Ishikawa (cell line): ENCODE data around the gene FBXL3.
A peak's percentile ranks its signal among the peaks of the same experiment; 100 is the strongest.

Experiments used
- CEBPB ChIP-seq: IDR thresholded peaks from 2 replicates; pipeline ENCODE4 v1.6.1; 2012
- CREB1 ChIP-seq: IDR thresholded peaks from 2 replicates; pipeline ENCODE4 v1.6.1; 2012; ENCODE audit warnings: low read depth
- EGR1 ChIP-seq: IDR thresholded peaks from 2 replicates; pipeline ENCODE4 v1.6.1; 2012
- EP300 ChIP-seq: IDR thresholded peaks from 2 replicates; pipeline ENCODE4 v1.6.1; 2012; ENCODE audit warnings: borderline replicate concordance
- FOXM1 ChIP-seq: IDR thresholded peaks from 2 replicates; pipeline ENCODE4 v1.6.1; 2012; ENCODE audit warnings: low read depth, borderline replicate concordance
- NFIC ChIP-seq: IDR thresholded peaks from 2 replicates; pipeline ENCODE4 v1.6.1; 2012
- RAD21 ChIP-seq: IDR thresholded peaks from 2 replicates; pipeline ENCODE4 v1.6.1; 2012; ENCODE audit warnings: low read depth
- REST ChIP-seq: IDR thresholded peaks from 2 replicates; pipeline ENCODE4 v1.6.1; 2012; ENCODE audit warnings: low read depth, mild to moderate bottlenecking
- TAF1 ChIP-seq: IDR thresholded peaks from 2 replicates; pipeline ENCODE4 v1.6.1; 2012; ENCODE audit warnings: low read depth, mild to moderate bottlenecking
- TCF12 ChIP-seq: IDR thresholded peaks from 2 replicates; pipeline ENCODE4 v1.6.1; 2012; ENCODE audit warnings: low read depth
- TEAD4 ChIP-seq: IDR thresholded peaks from 2 replicates; pipeline ENCODE4 v1.6.1; 2012
- USF1 ChIP-seq: IDR thresholded peaks from 2 replicates; pipeline ENCODE4 v1.6.1; 2012
- YY1 ChIP-seq: IDR thresholded peaks from 2 replicates; pipeline ENCODE4 v1.6.1; 2012; ENCODE audit warnings: low read depth
- ZBTB7A ChIP-seq: IDR thresholded peaks from 2 replicates; pipeline ENCODE4 v1.6.1; 2012; ENCODE audit warnings: low read depth
- TF ChIP-seq, protein P1 (sequence below): IDR thresholded peaks from 2 replicates; pipeline ENCODE4 v1.6.1; 2012

Gene FBXL3, protein sequence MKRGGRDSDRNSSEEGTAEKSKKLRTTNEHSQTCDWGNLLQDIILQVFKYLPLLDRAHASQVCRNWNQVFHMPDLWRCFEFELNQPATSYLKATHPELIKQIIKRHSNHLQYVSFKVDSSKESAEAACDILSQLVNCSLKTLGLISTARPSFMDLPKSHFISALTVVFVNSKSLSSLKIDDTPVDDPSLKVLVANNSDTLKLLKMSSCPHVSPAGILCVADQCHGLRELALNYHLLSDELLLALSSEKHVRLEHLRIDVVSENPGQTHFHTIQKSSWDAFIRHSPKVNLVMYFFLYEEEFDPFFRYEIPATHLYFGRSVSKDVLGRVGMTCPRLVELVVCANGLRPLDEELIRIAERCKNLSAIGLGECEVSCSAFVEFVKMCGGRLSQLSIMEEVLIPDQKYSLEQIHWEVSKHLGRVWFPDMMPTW

GRCh38 chr13:77026861-77027621, at the start of gene FBXL3:
TSS of gene FBXL3 (minus strand) at chr13:77027159. CDS start at chr13:77021860, 5,299 bp downstream.
- TF ChIP-seq NFIC (no peak), YY1 (peak; percentile 90), TAF1 (peak; percentile 47; the same call in 1 of the 2 replicates), TCF12 (no peak), RAD21 (no peak), CEBPB (no peak), EP300 (no peak; the same call in 1 of the 2 replicates), EGR1 (no peak)

GRCh38 chr13:77067519-77067918, 40.6 kb upstream of the FBXL3 start:
- no peak for TF ChIP-seq FOXM1
- no peak for TF ChIP-seq TAF1
- TF ChIP-seq TEAD4, result no peak
- TF ChIP-seq CEBPB, result no peak
- TF ChIP-seq USF1, result no peak
- no peak for TF ChIP-seq REST
- no peak for TF ChIP-seq YY1
- TF ChIP-seq, protein P1, sequence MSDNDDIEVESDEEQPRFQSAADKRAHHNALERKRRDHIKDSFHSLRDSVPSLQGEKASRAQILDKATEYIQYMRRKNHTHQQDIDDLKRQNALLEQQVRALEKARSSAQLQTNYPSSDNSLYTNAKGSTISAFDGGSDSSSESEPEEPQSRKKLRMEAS, result no peak
- TF ChIP-seq NFIC, result no peak
- no peak for TF ChIP-seq EP300
- no peak for TF ChIP-seq CREB1
- TF ChIP-seq TCF12, result no peak

DNA sequence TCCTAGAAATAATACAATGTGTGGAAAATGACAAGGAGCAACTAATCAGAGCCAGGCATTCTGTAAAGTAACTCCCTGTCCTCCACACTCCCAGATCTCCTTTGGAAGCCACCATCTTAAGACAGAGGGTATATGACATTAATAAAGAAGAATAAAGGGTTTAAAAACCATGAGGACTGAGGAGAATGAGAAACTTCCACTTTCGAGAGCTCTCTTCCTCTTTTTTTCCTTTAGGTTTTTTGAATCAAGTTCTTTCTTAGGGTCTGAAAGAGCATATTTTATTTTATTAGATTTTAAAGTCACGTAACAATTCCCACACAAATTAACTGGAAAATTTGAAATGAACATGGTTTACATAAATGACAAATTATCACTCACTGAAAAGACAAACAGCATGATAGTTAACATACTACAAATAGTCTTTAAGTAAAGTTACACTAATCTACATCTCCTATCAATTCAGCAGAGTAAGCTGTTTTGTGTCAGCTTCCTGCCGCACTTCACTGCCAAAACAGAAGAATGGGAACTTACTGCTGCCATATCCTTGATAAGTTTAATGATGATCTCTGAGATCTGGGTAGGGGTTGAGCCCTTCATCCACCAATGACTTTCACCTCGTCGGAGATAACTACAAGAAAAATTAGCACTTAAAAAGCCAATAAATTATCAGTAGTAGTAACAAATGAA, 38.6 kb upstream of the FBXL3 start:
- TF ChIP-seq RAD21, result no peak
- no peak for TF ChIP-seq TCF12
- TF ChIP-seq EP300, result no peak

GRCh38 chr13:77062097-77062496, 35.1 kb upstream of the FBXL3 start:
- TF ChIP-seq USF1 (no peak), TCF12 (no peak), FOXM1 (no peak), CREB1 (no peak), ZBTB7A (no peak), CEBPB (no peak), EP300 (no peak), RAD21 (no peak), TEAD4 (no peak), EGR1 (no peak), NFIC (no peak), REST (no peak), YY1 (no peak), TAF1 (no peak)
- TF ChIP-seq, protein P1, result no peak

DNA sequence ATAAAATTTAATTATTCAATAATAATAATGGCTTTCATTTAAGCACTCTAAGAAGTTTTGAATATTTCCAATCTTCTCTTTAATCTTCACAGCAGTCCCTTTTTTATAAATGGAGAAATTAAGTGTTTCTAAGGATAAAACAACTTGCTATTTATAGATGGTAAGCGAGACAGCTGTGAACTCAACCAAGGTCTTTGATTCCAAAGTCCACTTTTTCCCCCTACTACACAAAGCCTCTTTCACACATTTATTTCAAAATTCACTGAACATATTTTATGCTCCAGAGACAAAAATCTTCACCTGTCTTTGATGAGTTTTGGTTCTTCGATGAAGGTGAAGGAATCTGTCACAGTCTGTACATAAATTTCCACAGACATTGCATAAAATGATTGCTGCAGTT, 34.4 kb upstream of the FBXL3 start:
- no peak for TF ChIP-seq REST
- TF ChIP-seq EGR1, result no peak
- no peak for TF ChIP-seq CREB1
- TF ChIP-seq NFIC, result no peak
- TF ChIP-seq, protein P1, result no peak
- TF ChIP-seq ZBTB7A, result no peak
- TF ChIP-seq YY1, result no peak
- no peak for TF ChIP-seq USF1
- no peak for TF ChIP-seq RAD21
- TF ChIP-seq TCF12, result no peak
- TF ChIP-seq EP300, result no peak
